ENCODE measurements around the gene GNAZ. TPM values are rescaled to one million over a fixed set of nuclear protein-coding genes. Genes with fewer than 3 reads are reported as not detected.

Gene GNAZ
- total and polyA plus RNA-seq, 4 donors = 0.21 to 2.2 (median 0.38) TPM

DNA sequence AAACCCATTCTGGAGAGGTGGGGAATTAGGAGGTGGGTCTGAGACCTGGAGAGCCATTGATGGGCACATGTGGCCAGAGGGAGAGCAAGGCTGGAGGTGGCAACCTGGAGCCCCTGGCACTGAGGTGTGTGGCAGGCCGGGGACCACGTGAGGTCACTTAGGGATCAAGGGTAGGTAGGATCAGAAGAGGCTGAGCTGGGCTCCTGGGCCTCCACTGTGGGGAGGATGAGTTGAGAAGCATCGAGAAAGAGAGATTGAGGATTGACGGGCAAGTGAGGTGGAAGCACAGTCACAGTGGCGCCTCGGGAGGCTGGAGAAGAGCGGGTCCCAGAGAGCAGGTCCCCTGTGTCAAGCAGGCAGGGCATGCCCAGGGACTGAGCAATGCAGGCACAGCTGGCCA lies 4.1 kb downstream of the GNAZ start:
- DNase-seq (ENCODE audit: low spot score) = no peak
- no peak for TF ChIP-seq EGR1 (IDR thresholded peaks at IDR 0.05; ENCODE audit: low read depth in 2 of 2)
- TF ChIP-seq, protein P1, sequence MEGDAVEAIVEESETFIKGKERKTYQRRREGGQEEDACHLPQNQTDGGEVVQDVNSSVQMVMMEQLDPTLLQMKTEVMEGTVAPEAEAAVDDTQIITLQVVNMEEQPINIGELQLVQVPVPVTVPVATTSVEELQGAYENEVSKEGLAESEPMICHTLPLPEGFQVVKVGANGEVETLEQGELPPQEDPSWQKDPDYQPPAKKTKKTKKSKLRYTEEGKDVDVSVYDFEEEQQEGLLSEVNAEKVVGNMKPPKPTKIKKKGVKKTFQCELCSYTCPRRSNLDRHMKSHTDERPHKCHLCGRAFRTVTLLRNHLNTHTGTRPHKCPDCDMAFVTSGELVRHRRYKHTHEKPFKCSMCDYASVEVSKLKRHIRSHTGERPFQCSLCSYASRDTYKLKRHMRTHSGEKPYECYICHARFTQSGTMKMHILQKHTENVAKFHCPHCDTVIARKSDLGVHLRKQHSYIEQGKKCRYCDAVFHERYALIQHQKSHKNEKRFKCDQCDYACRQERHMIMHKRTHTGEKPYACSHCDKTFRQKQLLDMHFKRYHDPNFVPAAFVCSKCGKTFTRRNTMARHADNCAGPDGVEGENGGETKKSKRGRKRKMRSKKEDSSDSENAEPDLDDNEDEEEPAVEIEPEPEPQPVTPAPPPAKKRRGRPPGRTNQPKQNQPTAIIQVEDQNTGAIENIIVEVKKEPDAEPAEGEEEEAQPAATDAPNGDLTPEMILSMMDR (IDR thresholded peaks at IDR 0.05; ENCODE audit: low read depth, low read length, missing input control) = no peak
- TF ChIP-seq, protein P2, sequence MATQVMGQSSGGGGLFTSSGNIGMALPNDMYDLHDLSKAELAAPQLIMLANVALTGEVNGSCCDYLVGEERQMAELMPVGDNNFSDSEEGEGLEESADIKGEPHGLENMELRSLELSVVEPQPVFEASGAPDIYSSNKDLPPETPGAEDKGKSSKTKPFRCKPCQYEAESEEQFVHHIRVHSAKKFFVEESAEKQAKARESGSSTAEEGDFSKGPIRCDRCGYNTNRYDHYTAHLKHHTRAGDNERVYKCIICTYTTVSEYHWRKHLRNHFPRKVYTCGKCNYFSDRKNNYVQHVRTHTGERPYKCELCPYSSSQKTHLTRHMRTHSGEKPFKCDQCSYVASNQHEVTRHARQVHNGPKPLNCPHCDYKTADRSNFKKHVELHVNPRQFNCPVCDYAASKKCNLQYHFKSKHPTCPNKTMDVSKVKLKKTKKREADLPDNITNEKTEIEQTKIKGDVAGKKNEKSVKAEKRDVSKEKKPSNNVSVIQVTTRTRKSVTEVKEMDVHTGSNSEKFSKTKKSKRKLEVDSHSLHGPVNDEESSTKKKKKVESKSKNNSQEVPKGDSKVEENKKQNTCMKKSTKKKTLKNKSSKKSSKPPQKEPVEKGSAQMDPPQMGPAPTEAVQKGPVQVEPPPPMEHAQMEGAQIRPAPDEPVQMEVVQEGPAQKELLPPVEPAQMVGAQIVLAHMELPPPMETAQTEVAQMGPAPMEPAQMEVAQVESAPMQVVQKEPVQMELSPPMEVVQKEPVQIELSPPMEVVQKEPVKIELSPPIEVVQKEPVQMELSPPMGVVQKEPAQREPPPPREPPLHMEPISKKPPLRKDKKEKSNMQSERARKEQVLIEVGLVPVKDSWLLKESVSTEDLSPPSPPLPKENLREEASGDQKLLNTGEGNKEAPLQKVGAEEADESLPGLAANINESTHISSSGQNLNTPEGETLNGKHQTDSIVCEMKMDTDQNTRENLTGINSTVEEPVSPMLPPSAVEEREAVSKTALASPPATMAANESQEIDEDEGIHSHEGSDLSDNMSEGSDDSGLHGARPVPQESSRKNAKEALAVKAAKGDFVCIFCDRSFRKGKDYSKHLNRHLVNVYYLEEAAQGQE (IDR thresholded peaks at IDR 0.05) = no peak
- TF ChIP-seq, protein P3, sequence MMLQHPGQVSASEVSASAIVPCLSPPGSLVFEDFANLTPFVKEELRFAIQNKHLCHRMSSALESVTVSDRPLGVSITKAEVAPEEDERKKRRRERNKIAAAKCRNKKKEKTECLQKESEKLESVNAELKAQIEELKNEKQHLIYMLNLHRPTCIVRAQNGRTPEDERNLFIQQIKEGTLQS (IDR thresholded peaks at IDR 0.05) = no peak
- TF ChIP-seq RXRA (IDR thresholded peaks at IDR 0.05) = no peak
- no peak for TF ChIP-seq HNF4A (conservative IDR thresholded peaks at IDR 0.05)
- TF ChIP-seq TAF1 (conservative IDR thresholded peaks at IDR 0.05) = no peak
- no peak for TF ChIP-seq FOXA2 (IDR thresholded peaks at IDR 0.05)
- no peak for TF ChIP-seq HNF4G (IDR thresholded peaks at IDR 0.05)
- no peak for TF ChIP-seq JUND (IDR thresholded peaks at IDR 0.05)
- no peak for TF ChIP-seq FOXA1 (IDR thresholded peaks at IDR 0.05)
- no peak for TF ChIP-seq SP1 (IDR thresholded peaks at IDR 0.05)
- TF ChIP-seq YY1 (IDR thresholded peaks at IDR 0.05) = no peak
- TF ChIP-seq RAD21 (IDR thresholded peaks at IDR 0.05) = no peak
- TF ChIP-seq, protein P4, sequence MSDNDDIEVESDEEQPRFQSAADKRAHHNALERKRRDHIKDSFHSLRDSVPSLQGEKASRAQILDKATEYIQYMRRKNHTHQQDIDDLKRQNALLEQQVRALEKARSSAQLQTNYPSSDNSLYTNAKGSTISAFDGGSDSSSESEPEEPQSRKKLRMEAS (IDR thresholded peaks at IDR 0.05) = no peak
- TF ChIP-seq NR2F2 (IDR thresholded peaks at IDR 0.05) = no peak
- TF ChIP-seq GABPA (IDR thresholded peaks at IDR 0.05 in 1 of 2, conservative IDR thresholded peaks at IDR 0.05 in 1 of 2) = no peak
- TF ChIP-seq, protein P5, sequence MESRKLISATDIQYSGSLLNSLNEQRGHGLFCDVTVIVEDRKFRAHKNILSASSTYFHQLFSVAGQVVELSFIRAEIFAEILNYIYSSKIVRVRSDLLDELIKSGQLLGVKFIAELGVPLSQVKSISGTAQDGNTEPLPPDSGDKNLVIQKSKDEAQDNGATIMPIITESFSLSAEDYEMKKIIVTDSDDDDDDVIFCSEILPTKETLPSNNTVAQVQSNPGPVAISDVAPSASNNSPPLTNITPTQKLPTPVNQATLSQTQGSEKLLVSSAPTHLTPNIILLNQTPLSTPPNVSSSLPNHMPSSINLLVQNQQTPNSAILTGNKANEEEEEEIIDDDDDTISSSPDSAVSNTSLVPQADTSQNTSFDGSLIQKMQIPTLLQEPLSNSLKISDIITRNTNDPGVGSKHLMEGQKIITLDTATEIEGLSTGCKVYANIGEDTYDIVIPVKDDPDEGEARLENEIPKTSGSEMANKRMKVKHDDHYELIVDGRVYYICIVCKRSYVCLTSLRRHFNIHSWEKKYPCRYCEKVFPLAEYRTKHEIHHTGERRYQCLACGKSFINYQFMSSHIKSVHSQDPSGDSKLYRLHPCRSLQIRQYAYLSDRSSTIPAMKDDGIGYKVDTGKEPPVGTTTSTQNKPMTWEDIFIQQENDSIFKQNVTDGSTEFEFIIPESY (IDR thresholded peaks at IDR 0.05) = no peak
- whole genome bisulfite sequencing = 90% methylated on average over 7 of the region's 7 CpGs
- no peaks in the 10 kb centered on the region for H3K9me3 ChIP-seq (ENCODE audit: control insufficient read depth in 4 of 4, low read length in 3 of 4)
- no peaks in the 10 kb centered on the region for H3K27me3 ChIP-seq (ENCODE audit: control insufficient read depth in 4 of 4, insufficient read depth in 4 of 4, low read length in 3 of 4)
- H3K27ac ChIP-seq (ENCODE audit: low read depth in 1 of 2, low read length in 2 of 2) = no peak overlapping the region
- peaks cover 3 to 27% (median 6%) of the 10 kb centered on the region in 4 donors for H3K4me1 ChIP-seq (ENCODE audit: control insufficient read depth in 4 of 4, insufficient read depth in 4 of 4, low read length in 3 of 4)
- H3K4me3 ChIP-seq (ENCODE audit: low read depth in 1 of 3, low read length in 3 of 3) = no peak overlapping the region
- H3K9ac ChIP-seq (ENCODE audit: low read depth in 1 of 2, low read length in 2 of 2) = no peak overlapping the region
- H3K36me3 ChIP-seq (ENCODE audit: control insufficient read depth in 4 of 4, insufficient read depth in 3 of 4, low read depth in 1 of 4, low read length in 3 of 4) = no peaks in the 10 kb centered on the region
